ENCODE data around the gene DPP10.

- TF ChIP-seq SP1 (IDR thresholded peaks at IDR 0.05), result no peak
- no peak for TF ChIP-seq FOXK2 (IDR thresholded peaks at IDR 0.05)
- no peak for TF ChIP-seq BHLHE40 (IDR thresholded peaks at IDR 0.05; ENCODE audit: borderline replicate concordance)
- TF ChIP-seq L3MBTL2 (conservative IDR thresholded peaks at IDR 0.05), result no peak
- TF ChIP-seq NFRKB (IDR thresholded peaks at IDR 0.05), result no peak
- no peak for TF ChIP-seq ZNF384 (IDR thresholded peaks at IDR 0.05)
- TF ChIP-seq FOXM1 (IDR thresholded peaks at IDR 0.05; ENCODE audit: borderline replicate concordance), result no peak
- no peak for TF ChIP-seq TARDBP (IDR thresholded peaks at IDR 0.05)
These were observed 1132.2 kb downstream of the DPP10 start for GRCh38 chr2:115574667-115575066.
